Endometrium (tissue), 2 donors: ENCODE measurements around the gene MFAP4.

Source experiments
- FAIRE-seq: peaks from 2 replicates; lab custom pipeline; 2012; peaks lifted over from hg19 to GRCh38; lab: Jason Lieb, UNC
- donor health status: control.
- donor health status: control.

Gene MFAP4, protein sequence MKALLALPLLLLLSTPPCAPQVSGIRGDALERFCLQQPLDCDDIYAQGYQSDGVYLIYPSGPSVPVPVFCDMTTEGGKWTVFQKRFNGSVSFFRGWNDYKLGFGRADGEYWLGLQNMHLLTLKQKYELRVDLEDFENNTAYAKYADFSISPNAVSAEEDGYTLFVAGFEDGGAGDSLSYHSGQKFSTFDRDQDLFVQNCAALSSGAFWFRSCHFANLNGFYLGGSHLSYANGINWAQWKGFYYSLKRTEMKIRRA

DNA sequence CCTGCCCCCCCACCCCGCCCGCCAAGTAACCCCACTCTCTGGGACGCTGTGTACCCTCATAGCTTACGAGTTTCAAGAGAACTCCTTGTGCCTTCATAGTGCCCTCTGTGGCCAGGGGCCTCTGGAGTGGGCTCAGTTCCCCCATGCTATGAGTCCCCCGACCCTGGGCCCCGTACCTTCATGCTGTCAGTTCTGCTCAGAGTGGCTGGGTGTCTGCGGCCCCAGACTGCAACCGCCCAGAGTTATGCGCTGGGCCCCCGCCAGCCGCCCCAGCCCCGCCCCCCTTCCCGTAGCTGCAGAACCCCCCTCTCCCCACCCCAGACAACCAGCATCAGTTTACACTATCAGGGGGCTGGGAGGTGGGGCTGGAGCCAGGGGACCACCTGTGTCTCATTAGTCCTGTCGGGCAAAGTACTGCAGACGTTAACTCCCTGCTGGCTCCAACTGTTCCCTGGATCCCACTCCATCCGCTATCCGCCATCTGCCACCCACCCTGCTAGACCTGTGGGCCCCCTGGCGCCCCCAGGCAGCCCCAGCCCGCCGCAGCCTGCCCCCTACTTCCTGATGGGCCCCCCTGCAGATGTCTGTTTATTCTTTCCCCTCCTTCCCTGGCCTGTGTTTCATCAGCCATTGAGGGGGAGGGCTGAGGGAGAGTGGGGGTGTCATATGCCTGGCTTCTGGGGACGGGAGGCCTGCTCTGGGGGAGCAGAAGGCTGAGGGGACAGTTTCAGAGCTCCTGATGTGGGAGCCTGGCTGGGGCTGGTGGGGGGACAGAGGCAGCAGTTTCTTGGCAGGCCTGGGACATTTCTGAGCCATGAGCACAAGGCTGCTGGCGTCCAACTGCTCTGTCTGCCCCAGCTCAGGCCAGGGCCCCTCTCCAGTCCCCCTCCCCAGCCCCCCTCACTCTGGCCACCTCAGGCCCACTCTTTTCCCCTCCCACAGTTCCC is at the start of gene MFAP4:
MFAP4 (minus strand) TSS at position 217 of the 947 bp plus-strand sequence; CDS start at position 182, 35 bp downstream.
- FAIRE-seq, result no peak

DNA sequence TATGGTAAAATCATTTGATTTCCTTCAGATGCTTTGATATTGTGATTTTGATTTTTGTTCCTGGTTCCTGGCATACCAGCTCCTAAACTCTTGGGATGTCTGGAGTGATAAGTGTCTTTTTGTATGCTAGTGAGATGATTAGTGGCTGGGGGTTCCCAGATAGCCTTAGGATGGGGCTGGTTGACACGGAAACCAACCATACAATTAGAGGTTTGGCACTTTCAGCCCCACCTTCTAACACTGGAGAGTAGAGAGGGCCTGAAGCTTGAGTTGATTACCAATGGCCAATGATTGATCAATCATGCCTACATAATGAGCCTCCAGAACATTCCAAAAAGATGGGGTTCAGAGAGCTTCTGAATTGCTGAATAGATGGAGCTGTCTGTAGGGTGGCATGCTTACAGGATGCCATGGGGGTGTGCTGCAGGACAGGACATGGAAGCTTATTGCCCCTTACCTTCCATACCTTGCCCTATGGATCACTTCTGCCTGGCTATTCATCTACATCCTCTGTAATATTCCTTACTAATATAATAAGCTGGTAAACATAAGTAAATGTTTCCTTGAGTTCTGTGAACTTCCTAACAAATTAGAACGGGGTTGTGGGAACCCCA is 46.8 kb upstream of the MFAP4 start:
- FAIRE-seq, result no peak

DNA sequence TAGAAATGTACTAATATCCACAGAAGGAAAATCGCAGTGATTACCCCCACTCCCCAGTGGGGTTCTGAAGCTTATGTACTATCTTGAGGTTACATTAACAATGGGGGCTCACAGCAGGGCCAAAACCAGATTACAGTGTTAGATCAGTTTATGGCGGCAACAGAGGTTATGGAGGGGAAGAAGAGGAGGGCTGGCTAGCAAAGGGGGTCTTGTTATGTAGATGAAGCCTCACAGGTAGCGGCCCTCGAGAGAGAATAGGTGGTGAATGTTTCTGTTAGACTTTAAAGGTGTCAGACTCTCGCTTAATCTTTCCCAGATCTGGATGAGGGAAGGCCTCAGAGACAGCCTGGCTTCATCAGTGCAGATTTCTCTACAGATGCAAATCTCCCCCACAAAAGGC is 46.3 kb upstream of the MFAP4 start:
- no peak for FAIRE-seq

DNA sequence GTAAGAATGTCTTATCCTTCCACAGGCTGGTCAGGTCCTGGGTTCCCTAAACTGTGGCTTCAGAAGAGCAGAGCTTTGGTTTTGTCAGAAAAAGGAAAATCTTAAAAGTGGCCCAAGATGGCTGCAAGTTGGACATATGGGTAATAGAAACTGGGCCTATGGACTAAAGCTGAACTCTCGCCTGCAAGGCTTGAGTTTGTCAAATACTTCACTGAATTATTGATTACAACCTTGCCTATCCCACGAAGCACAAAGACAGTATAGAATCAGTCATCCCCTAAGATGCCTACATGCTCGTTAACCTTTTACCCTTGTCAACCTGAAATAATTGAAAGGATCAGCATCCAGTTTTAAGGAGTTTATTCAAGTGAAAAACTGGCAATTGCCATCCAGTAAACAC is 44.7 kb upstream of the MFAP4 start:
- no peak for FAIRE-seq

DNA sequence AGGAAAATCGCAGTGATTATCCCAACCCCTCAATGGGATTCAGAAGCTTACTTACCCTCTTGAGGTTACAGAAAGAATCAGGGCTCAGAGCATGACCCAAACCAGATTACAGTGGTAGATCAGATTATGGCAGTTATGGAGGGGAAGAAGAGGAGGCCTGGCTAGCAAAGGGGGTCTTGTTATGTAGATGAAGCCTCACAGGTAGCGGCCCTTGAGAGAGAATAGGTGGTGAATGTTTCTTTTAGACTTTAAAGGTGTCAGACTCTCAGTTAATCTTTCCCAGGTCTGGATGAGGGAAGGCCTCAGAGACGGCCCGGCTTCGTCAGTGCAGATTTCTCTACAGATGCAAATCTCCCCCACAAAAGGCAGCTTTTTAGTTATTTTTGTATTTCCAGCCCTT is 39.6 kb upstream of the MFAP4 start:
- no peak for FAIRE-seq

DNA sequence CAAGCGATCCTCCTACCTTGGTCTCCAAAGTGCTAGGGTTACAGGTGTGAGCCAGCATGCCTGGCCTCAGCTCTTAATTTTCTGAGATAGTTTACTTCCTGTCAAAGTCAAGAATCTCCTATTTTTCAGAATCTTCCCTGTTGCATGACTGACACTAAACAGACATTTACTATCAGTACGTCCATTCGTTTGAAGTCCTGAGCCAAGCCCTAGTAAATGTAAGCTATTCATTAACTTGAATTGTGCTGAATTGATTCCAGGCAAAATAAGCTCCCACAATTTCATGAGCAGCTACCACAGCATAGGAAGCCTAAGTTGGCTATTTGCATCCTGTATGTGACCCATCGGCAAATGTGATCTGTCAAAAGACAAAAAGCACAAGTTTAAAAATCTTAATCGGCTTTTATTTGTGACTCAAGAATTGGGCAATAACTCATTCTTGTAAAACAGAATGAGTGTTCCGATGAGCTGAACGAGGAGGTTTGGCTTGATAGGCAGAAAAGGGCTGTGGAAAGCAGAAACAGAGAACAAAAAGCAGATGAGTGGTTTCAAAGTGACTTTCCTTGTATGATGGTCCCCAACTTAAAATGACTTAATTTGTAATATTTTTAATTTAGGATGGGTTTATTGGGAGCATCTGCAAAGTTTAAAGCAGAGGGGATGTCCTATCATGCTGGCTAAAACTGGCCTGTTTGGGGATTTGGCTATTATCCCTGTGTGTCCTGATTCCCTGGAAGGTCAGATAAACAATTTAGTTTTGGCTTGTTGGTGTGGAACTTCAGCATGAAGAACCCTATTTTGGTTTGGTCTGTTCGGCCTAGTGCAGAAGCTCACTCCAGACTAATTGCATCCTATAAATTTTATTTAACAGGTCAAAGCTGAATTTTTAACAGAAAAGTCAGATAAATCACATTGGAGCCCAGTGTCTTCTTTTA is 38.2 kb upstream of the MFAP4 start:
- peak; percentile 98 for FAIRE-seq

DNA sequence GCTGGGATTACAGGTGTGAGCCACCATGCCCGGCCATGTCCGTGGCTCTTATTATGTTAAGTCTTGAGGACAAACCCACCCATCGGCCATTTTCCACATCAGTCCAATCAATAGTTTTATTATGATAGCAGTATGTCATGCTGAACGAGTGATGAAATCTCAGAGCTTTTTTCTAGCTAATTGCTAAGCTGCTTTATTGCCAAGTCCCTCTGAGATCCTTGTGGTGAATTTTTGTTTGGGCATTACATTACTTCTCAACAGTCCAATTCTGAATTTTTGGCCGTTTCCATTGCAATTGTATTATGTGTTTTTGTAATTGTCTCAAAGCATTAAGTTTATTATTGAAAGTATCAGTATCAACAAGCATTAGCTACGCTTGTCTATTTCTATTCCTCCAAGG is 34.9 kb upstream of the MFAP4 start:
- no peak for FAIRE-seq

DNA sequence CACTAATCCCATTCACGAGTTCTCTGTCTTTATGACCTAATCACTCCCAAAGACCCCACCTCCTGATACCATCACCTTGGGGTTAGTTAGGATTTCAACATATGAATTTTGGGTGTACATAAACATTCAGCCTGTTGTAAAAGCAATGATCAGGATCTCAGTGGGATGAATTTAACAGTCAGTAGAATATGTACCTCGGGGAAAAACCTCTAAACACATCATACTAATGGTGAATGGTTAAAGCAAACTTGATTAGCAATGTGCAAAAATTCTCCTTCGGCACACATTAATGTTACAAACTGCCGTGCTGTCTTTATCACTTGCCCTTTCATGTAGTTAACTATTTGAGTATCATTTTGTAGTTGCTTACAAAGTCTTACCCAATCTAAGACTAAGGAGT is 34.2 kb upstream of the MFAP4 start:
- no peak for FAIRE-seq

DNA sequence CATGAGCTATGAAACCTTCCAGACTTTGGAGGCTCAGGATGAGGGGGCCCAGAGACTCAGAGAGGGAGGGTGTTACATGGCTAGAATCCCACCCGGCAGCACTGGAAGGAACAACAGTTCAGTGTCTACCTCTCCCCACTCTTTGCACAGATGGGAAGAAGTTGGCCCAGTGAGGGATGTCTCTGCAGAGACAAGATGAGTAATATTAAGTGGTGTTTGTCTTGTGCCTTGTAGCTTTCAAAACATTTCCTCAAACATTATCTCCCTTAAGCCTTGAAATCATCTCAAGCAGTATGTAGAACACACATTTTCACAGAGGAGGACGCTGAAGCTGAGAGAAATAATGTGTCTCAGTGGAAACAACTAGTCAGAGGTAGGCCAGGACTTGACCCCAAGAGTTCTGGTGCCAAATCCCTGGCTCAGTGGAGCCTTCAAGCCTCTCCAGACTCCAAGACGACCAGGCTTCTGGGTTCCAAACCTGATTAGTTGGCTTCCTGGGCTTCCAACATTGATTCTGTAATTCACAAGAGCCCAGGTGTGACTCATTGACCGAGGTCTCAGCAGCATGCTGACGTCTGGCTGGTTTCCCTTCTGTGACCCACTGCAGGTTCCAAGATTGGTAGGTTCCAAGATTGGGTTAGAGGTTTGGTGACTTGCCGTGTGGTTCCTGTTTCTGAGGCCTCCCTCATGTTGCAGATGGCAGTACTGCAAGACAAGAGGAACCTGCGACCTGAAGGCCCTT is 31.4 kb upstream of the MFAP4 start:
- FAIRE-seq, result no peak

DNA sequence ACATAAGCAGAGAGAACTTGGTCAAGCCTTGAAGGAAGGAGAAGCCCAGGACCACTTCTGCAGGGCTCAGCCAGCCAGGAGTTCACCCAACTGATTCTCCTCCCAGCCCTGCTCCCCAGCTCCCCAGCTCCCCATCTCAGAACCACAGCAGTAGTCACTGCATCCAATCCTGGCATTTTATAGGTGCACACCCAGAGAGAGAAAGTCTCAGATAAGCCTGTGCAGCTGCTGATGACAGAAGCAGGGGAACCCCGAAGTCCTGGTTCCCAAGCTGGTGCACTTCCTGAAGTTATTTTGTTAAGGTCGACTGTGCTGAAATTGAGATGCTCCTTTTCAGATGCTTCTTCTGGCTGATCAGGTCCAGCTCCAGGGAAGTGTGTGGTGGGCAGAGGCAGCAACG is 30.6 kb upstream of the MFAP4 start:
- no peak for FAIRE-seq

DNA sequence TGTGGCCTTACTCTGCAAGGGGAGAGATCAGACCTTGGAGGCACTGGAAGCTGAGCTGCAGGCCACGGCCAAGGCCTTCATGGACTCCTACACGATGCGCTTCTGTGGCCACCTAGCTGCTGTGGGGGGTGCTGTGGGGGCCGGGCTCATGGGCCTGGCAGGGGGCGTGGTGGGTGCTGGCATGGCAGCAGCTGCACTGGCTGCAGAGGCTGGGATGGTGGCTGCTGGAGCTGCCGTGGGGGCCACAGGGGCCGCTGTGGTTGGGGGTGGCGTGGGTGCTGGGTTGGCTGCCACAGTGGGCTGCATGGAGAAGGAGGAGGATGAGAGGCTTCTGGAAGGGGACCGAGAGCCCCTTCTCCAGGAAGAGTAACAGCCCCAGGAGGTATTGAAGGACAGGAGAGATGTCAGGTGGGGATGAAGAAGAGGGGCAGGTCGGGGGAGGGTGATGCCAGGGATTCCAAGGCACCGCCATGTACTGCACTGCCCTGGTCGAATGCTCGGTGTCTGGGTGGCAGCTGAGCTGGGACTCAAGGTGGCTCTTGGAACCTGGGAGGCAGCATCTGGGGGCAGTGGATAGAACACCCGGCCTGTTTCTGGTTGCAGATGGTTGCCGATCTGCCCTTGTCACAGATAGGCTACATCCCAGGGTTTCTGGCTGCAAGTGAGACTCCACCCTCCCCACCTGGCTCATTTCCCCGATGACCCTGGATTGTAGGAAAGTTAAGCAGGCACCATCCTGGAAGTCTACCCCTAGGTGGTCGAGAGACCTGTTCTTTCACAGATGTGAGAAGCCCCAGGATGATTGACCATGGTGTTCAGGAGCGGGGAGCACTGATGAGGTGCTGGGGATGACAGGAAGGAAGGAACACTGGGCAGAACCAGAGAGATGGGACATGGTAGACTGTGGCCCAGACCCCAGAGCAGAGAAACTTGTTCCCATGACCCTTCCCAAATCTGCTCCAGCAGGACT is 29.1 kb upstream of the MFAP4 start:
- FAIRE-seq, result no peak

DNA sequence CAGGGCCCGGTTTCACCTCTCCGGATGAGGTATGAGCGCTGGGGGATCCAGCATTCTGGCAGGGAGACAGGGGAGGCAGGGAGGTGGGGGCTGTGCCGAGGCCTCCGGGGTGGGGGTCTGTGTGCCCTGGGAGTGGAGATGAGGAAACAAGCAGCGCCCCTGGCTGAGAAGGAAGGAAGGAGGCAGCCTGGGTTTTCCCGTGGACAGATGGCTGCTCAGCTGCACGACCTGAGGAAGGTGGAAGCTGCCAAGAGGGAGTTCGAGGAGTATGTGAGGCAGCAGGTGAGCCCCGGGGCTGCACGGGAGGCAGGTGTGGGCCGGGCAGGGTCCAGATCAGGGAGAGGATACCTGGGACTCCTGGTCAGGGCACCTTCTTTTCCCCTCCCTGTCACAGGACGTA is 28.3 kb upstream of the MFAP4 start:
- no peak for FAIRE-seq

DNA sequence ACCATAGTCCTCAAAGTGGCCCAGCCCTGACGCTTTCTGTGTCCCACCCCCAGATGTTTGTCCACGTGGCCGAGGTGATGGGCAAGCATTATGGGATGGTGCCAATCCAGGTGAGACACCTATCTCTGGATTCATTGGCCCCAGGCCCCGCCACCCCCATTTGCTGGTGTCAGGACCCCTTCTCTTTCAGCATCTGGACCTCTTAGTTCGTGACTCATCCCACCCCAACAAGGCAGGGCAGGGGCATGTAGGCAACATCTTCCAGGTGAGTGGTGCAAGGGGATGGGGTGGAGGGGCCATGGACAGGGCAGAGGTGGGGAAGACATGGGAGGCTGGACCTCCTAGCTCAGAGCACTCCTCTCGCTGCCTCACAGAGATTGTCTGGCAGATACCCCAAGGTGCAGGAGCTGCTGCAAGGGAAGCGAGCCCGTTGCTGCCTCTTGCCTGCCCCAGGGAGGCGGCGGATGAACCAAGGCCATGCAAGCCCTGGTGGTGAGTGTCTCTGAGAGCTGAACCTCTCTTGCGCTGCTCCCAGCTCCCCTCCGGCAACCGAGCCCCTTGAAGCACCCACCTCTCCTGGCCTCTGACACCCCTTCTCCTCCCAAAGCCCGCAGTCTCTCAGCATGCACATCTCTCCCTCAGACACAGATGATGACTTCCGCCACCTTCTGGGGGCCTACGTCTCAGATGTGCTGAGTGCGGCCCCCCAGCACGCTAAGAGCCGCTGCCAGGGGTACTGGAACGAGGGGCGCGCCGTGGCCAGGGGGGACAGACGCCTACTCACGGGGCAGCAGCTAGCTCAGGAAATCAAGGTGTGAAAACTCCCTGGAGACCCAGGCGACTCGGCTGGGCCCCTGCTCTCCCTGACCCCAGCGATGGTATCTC is 27.6 kb upstream of the MFAP4 start:
- FAIRE-seq, result no peak

DNA sequence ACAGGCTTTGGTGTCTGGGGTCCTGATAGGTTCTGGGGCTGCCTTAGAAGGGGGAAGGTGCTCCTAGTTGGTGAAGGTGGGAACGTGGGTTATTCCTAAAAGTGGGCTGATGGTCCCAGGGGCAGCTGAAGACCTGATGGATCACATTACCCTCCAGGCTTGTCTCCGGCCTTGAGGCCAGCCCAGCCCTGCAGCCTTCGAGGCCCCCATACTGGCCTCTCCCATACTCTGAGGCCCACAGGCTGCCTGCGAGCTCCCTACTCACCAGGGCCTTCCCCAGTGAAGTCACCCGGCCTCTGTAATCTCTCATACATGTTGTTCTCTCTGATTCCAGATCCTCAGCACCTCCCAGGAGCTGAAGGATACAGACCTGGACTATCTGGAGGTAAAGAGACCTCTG is 26.8 kb upstream of the MFAP4 start:
- no peak for FAIRE-seq

DNA sequence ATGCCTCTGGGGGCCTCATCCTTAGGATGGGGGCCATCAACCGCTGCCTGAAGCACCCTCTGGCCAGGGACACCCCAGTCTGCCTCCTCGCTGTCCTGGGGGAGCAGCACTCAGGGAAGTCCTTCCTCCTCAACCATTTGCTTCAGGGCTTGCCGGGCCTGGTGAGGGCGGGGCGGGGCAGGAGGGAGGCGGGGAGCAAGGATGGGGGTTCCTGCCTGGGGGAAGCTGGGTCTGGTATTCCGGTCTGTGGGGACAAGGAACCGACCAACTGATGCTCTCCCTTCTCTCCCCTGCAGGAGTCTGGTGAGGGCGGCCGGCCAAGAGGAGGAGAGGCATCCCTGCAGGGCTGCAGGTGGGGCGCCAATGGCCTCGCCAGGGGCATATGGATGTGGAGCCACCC is 26.0 kb upstream of the MFAP4 start:
- no peak for FAIRE-seq

DNA sequence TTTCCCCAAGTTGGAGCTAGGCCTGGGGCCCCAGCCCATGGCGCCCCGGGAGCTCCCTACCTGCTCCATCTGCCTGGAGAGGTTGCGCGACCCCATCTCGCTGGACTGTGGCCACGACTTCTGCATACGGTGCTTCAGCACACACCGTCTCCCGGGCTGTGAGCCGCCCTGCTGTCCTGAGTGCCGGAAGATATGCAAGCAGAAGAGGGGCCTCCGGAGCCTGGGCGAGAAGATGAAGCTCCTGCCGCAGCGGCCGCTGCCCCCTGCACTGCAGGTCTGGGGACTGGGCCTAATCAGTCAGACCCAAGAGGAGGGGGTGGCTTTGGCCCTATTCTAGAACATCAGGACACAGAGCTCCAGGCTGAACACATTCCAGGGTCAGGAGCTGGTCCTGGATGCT is 25.5 kb upstream of the MFAP4 start:
- FAIRE-seq, result no peak

DNA sequence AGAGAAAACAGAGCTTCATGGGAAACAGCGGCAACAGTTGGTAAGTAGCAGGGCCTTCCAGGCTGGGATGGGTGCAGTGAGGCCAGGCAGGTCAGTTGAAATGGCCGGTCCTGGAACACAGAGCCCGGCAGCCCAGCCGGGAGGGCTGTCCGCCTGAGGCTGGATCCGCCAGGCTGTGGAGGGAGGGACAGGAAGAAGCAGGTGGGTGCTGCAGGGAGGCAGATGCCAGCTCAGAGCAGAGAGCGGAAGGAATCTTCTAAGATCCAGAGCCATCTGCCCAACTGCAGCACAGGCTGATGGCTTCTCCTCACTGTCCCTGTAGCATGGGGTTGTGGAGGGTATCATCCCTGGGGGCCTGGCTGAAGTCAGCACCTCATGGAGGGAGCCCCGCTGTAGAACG is 24.6 kb upstream of the MFAP4 start:
- FAIRE-seq, result no peak

DNA sequence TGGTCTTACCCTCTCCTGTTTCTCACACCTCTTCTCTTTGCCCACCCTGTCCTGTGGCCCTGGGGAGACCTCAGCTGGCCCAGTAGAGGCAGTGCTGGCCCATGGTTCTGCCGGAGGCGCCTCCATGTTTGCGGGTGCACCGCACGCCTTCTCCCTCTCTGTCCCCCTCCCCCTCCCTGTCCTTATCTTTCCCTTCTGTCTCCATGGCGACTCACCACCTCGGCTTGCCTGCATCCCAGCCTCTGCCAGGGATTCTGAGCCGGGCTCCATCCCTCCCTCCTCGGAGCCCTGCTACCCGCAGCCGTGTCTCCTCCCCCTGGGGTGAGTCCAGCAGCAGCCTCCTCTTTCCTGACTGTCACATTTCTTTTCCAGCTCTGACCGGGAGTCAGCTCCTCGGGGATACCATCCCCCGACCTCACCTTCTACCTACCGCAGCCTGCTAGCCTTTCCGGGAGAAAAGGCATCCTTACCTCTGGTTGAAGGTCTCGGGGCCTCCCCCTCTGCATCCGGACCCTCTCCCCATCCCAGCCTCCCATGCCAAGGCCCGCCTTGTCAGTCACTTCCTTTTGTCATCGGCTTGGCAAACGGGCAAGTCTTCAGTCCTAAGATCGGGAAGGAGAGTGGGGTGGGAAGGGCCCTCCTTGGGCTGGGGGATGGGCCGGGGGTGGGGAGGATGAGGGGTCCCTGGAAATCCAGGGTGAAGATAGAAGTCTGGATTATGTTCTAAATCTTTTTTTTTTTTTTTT is 24.1 kb upstream of the MFAP4 start, which contains the start of gene RNF112:
RNF112 (plus strand) TSS at position 358 of the 746 bp plus-strand sequence; CDS start at position 535, 177 bp downstream.
- no peak for FAIRE-seq
